Loucy (cell line): ENCODE results near the gene GARIN5B.

Experiments used
- H2AFZ ChIP-seq: fragments of 200-600 bp; sonication (generic); 2 replicates; pipeline ENCODE4 v1.6.0; 2016; ENCODE audit warnings: antibody characterized with exemption, mild to moderate bottlenecking, low read length, moderate library complexity
- H3F3A ChIP-seq: fragments of 200-600 bp; 2 replicates; pipeline ENCODE4 v1.6.0; 2016; ENCODE audit warnings: antibody characterized with exemption, low read depth, mild to moderate bottlenecking
- H3K27me3 ChIP-seq: fragments of 200-600 bp; sonication (generic); 2 replicates; pipeline ENCODE4 v1.6.1; 2014; ENCODE audit warnings: low read length, mild to moderate bottlenecking; ENCODE audit not compliant: insufficient read depth, poor library complexity, severe bottlenecking
- H3K36me3 ChIP-seq: fragments of 200-600 bp; sonication (generic); 2 replicates; pipeline ENCODE4 v1.6.1; 2016; ENCODE audit warnings: low read length; ENCODE audit not compliant: insufficient read depth
- H3K4me1 ChIP-seq: fragments of 200-600 bp; sonication (generic); 2 replicates; pipeline ENCODE4 v1.5.1; 2014; ENCODE audit warnings: low read length, mild to moderate bottlenecking; ENCODE audit not compliant: insufficient read depth, poor library complexity, severe bottlenecking
- H3K4me2 ChIP-seq: fragments of 200-600 bp; sonication (generic); 2 replicates; pipeline ENCODE4 v1.6.0; 2014; ENCODE audit warnings: antibody characterized with exemption, low read length, low read depth, mild to moderate bottlenecking; ENCODE audit not compliant: poor library complexity, severe bottlenecking
- H3K4me3 ChIP-seq: fragments of 200-600 bp; sonication (generic); 2 replicates; pipeline ENCODE4 v1.5.1; 2014; ENCODE audit warnings: low read length, mild to moderate bottlenecking, mixed read lengths; ENCODE audit not compliant: poor library complexity, severe bottlenecking
- H3K79me2 ChIP-seq: fragments of 200-600 bp; sonication (generic); 2 replicates; pipeline ENCODE4 v1.6.1; 2014; ENCODE audit warnings: low read length; ENCODE audit not compliant: insufficient read depth
- H3K9ac ChIP-seq: fragments of 200-600 bp; sonication (generic); 2 replicates; pipeline ENCODE4 v1.6.0; 2014; ENCODE audit warnings: mild to moderate bottlenecking, low read depth, low read length, moderate library complexity; ENCODE audit not compliant: poor library complexity, severe bottlenecking
- H3K9me2 ChIP-seq: fragments of 200-600 bp; sonication (generic); replicated peaks from 2 replicates; pipeline ENCODE4 v1.6.1; 2016; ENCODE audit warnings: low read depth, low read length, mixed read lengths
- H3K9me3 ChIP-seq: fragments of 200-600 bp; sonication (generic); 2 replicates; pipeline ENCODE4 v1.6.1; 2014; ENCODE audit warnings: mild to moderate bottlenecking, antibody characterized with exemption, low read length, low read depth; ENCODE audit not compliant: insufficient read depth
- H4K20me1 ChIP-seq: fragments of 200-600 bp; sonication (generic); 2 replicates; pipeline ENCODE4 v1.6.0; 2014; ENCODE audit warnings: antibody characterized with exemption, low read length, mild to moderate bottlenecking; ENCODE audit not compliant: insufficient read depth, poor library complexity, severe bottlenecking
- EZH2phosphoT487 ChIP-seq: fragments of 200-600 bp; IDR thresholded peaks from 2 replicates; pipeline ENCODE4 v1.6.1; 2018; ENCODE audit warnings: antibody characterized with exemption, mild to moderate bottlenecking, moderate library complexity, borderline replicate concordance
- TF ChIP-seq, protein P1 (sequence below): fragments of 200-600 bp; sonication (generic); conservative IDR thresholded peaks from 2 replicates; pipeline ENCODE4 v1.5.1; 2014; ENCODE audit warnings: mild to moderate bottlenecking, antibody characterized with exemption, low read length

The GARIN5B gene

DNA sequence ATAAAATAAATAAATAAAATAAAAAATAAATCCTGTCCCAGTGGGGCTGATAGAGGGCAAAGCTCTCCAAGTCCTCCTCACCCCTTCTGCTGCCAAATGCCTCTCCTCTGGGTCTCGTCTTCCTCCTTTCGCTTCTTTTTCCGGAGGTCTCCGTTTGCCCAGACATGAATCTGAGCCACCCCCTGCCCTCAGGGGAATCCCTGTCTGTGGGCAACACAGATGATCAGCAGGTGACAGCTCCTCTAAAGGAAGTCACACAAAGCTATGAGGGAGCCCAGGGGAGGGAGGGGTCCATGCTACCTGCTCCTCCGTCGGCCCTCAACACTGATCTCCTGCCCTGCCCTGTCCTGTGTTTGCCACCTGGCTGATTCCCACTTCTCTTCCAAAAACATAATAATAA lies 38.4 kb downstream of the GARIN5B start:
- Histone ChIP-seq H3K9ac (no peak overlapping the region), H3K79me2 (no peaks in the 10 kb centered on the region), H3K9me3 (no peaks in the 10 kb centered on the region), H3K4me2 (no peak overlapping the region), H2AFZ (no peak overlapping the region), H3K9me2 (no peaks in the 10 kb centered on the region), H4K20me1 (no peaks in the 10 kb centered on the region), H3K4me3 (no peak overlapping the region), H3K4me1 (peaks cover 12% of the 10 kb centered on the region), H3K27me3 (no peaks in the 10 kb centered on the region), H3K36me3 (no peaks in the 10 kb centered on the region), H3F3A (no peaks in the 10 kb centered on the region)
- TF ChIP-seq EZH2phosphoT487, result no peak
- TF ChIP-seq, protein P1, sequence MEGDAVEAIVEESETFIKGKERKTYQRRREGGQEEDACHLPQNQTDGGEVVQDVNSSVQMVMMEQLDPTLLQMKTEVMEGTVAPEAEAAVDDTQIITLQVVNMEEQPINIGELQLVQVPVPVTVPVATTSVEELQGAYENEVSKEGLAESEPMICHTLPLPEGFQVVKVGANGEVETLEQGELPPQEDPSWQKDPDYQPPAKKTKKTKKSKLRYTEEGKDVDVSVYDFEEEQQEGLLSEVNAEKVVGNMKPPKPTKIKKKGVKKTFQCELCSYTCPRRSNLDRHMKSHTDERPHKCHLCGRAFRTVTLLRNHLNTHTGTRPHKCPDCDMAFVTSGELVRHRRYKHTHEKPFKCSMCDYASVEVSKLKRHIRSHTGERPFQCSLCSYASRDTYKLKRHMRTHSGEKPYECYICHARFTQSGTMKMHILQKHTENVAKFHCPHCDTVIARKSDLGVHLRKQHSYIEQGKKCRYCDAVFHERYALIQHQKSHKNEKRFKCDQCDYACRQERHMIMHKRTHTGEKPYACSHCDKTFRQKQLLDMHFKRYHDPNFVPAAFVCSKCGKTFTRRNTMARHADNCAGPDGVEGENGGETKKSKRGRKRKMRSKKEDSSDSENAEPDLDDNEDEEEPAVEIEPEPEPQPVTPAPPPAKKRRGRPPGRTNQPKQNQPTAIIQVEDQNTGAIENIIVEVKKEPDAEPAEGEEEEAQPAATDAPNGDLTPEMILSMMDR, result no peak

DNA sequence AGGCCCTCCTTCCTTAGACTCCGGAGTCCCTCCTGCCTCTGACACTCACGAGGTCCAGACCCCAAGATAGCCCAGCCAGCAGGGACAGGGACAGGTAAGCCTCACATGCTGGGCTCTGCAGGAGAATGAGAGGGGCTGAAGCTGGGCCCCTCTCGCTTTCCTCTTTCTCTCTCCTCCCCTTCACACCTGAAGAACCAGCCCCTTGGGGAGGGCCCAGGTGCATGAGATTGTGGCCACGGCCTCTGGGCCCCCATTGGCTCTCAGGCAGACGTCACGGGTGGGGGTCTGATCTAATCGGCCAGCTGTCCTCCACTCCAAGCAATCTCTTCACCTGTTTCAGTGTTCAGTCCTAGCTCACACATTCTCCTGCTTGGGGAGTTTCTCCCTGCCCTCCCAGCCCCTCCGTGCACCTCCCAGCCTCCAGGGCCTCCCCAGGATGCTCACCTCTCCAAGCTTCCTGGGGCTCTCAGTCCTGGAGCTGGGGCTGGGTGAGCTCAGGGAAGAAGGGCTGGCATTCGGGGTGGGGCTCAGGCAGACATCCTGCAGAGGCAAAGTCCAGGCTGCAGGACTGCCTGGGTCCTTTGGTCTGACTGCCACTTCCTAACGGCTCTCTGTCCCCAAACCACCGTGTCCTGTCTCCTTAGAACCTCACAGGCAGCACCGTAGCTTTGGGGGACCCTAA lies 40.7 kb downstream of the GARIN5B start:
- Histone ChIP-seq H3K79me2 (no peaks in the 10 kb centered on the region), H3K4me3 (no peak overlapping the region), H3K9ac (no peak overlapping the region), H3K9me3 (no peaks in the 10 kb centered on the region), H3K4me2 (no peak overlapping the region), H3K36me3 (no peaks in the 10 kb centered on the region), H2AFZ (peak overlapping the region; percentile 4; the same call in 1 of the 2 replicates), H3F3A (no peaks in the 10 kb centered on the region), H3K9me2 (no peaks in the 10 kb centered on the region), H3K4me1 (peaks cover 12% of the 10 kb centered on the region), H4K20me1 (no peaks in the 10 kb centered on the region), H3K27me3 (no peaks in the 10 kb centered on the region)
- TF ChIP-seq, protein P1, result no peak
- TF ChIP-seq EZH2phosphoT487, result no peak

DNA sequence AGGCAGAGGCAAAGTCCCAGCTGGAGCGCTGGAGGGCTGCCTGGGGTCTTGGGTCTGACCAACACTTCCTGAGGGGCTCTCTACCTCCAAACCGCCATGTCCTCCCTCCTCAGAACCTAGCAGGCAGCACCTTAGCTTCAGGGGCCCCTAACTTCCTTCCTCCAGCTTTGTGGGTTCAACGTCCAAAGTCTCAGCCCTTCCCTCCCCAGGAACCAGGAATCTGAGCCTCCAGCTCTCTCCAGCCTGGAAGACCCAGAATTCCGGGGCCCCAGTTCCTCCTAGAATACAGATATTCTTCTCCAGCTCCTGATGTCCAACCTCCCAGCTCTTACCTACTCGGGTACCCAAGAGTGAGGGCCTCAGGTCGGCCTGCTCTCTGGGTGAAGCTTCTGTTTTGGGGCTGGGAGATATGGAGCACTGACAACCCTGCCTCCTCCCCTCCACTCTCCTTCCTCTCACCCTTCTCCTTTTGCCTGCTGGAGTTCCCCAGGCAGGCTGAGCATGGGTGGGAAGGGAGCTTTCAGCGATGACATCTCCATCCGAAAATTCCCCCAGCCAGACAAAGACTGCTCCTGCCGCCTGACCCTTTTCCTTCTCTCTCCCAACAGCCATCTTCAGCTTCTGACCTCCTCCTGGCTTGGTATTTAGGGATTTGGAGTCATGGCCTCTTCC lies 41.5 kb downstream of the GARIN5B start:
- Histone ChIP-seq H3F3A (no peaks in the 10 kb centered on the region), H3K9me2 (no peaks in the 10 kb centered on the region), H3K36me3 (no peaks in the 10 kb centered on the region), H3K4me1 (peaks cover 12% of the 10 kb centered on the region), H2AFZ (peak overlapping the region; percentile 4; the same call in 1 of the 2 replicates), H3K79me2 (no peaks in the 10 kb centered on the region), H3K9ac (peak overlapping the region; percentile 25), H3K4me2 (peak overlapping the region; percentile 52), H3K27me3 (no peaks in the 10 kb centered on the region), H3K4me3 (no peak overlapping the region), H4K20me1 (no peaks in the 10 kb centered on the region), H3K9me3 (no peaks in the 10 kb centered on the region)
- no peak for TF ChIP-seq EZH2phosphoT487
- TF ChIP-seq, protein P1, result no peak
